Activated CD8-positive, alpha-beta memory T cell treated with anti-CD3 and anti-CD28 coated beads for 24 hours (primary cell): Measurements from ENCODE around the gene DCUN1D5.

ENCODE experiments used
- DNase-seq: peaks from one replicate; pipeline ENCODE4 v3.0.0-alpha.2; 2020

The DCUN1D5 gene

GRCh38 chr11:103091801-103092524 is at the start of gene DCUN1D5:
Gene DCUN1D5, minus strand, starts transcription at chr11:103092160. Its CDS starts 288 bp downstream, at chr11:103091872.
- DNase-seq, result peak; percentile 97

- DNase-seq, result no peak
Measured at GRCh38 chr11:103125462-103125861, 33.5 kb upstream of the DCUN1D5 start.

DNA sequence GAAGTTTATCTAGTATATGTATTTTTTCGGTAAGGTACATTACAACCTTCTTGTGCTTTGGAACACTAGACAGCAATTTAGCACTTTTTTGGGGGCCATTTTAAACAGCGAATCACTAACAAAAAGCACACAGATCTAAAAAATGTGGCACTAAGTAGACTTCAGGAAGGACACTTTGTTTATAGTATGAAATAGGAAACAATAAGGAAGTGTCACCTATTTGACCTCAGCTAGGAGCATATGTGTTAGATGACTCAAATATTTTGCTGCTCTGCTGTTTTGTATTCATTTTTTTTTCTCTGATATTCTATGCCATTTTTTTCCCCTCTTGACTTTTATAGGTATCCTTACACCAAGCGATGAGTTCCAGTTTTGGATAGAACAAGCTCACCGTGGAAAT is 22.9 kb upstream of the DCUN1D5 start:
- no peak for DNase-seq

GRCh38 chr11:103112364-103112763 is 20.4 kb upstream of the DCUN1D5 start:
- DNase-seq, result no peak

- no peak for DNase-seq
Measured at GRCh38 chr11:103111400-103111799, 19.4 kb upstream of the DCUN1D5 start.

GRCh38 chr11:103110391-103110790 is 18.4 kb upstream of the DCUN1D5 start:
- no peak for DNase-seq

GRCh38 chr11:103109818-103110388 is 17.9 kb upstream of the DCUN1D5 start:
- no peak for DNase-seq

GRCh38 chr11:103108933-103109817 is 17.2 kb upstream of the DCUN1D5 start, which contains the start of gene DYNC2H1:
Gene DYNC2H1, plus strand, starts transcription at chr11:103109426. Its CDS starts 149 bp downstream, at chr11:103109575.
- DNase-seq, result peak; percentile 91

DNA sequence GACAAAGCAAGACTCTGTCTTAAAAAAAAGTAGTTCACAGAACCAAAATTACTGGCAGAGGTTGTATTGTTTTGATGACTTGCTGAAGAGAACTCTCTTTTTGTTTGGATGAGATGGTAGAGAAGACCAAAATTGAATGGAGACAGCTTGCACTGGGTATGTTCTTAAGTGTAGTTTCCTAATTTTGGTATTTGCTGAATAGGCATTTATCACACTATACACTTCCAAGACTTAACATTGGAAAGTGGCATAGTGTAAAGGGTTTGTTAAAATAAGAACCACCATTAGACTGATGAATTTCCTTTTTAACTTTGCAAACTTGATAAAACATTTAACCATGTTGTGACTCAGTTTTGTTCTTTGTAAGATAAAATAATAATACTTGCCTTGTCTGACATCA is 5.3 kb upstream of the DCUN1D5 start:
- DNase-seq, result no peak

DNA sequence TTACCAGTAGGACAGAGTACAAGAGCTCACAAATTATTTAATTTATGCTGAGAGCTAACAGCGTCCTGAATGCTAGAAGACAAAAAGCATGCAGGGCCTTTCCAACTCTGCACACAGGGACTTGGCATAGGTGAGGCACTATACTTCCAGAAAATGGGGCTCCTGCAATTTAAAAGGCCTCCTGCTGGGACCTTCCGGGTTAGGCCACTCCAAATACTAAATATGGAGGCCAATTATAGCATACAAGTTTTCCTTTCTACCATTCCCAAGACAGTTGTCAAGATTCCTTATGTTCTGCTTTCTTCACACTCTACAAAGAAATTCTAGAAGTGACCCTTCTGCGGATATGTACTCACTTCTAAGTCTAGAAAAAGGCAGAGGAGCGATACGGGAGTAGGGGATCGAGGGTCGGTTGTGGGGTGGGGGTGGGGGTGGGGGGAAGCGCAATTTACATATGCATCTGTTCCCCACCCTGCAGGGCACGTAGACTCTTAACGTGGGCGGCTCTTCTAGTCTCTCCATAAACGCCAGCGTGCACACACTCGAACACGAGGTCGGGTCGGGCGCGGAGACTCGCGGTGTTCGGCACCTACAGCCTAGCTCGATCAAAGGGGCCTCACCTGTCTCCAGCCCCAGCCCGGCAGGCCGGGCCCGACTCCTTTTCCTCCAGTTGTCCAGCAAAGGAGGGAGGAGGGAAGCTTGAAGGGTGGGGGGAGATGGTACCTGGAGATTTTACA is 728 bp downstream of the DCUN1D5 start:
- DNase-seq, result peak; percentile 80

DNA sequence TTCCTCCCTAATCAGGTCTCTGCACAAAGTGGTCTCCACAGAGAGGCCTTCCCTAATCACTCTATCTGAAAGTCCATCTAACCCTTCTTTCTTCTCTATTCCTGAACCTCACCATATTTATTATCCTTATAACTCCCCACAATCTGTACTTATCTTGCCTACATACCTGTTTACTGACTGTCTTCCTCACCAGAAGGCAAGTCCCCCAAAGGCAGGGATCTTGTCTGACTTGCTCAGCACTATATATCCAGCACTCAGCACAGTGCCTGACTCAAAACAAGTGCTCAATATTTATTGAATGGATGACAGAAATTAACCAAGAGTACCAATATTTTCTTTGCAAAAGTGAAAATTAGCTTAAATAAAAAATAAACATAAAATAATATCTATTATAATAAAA is 5.5 kb downstream of the DCUN1D5 start:
- no peak for DNase-seq

GRCh38 chr11:103085758-103086365 is 6.1 kb downstream of the DCUN1D5 start:
- DNase-seq, result no peak

DNA sequence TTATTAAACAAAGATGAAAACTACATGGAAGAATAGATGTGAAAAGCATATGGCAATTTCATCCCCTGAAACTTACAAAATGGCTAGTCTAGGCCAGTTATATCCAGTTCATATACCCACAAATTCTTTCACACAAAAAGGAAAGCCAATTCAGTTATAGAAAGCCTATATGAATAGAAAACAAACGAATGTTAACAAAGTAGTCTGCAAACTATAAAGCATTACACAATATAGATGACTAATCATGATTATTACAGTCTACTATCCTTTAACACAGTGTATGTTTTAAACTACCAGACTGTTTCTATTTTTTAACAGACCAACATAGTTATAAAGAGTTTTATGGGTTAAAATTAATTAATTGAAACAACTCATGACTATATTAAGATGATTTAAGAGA is 12.1 kb downstream of the DCUN1D5 start:
- DNase-seq, result no peak

DNA sequence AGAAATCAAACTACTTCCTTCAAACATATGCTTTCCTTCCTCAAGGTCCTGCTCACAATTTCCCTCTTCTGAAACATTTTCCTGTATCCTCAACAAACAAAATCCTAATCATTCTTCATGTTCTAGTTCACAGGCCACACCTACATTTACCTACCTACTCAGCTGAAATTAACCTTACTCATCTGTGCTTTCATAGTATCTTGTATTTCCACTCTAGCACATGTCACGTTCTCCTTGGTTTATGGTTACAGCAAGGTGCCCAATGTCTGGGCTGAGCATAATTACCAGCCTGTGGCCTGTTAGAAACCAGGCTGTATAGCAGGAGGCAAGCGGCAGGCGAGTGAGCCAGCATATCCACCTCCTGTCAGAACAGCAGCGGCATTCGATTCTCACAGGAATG is 13.2 kb downstream of the DCUN1D5 start:
- DNase-seq, result no peak

GRCh38 chr11:103077554-103077953 is 14.4 kb downstream of the DCUN1D5 start:
- no peak for DNase-seq

DNA sequence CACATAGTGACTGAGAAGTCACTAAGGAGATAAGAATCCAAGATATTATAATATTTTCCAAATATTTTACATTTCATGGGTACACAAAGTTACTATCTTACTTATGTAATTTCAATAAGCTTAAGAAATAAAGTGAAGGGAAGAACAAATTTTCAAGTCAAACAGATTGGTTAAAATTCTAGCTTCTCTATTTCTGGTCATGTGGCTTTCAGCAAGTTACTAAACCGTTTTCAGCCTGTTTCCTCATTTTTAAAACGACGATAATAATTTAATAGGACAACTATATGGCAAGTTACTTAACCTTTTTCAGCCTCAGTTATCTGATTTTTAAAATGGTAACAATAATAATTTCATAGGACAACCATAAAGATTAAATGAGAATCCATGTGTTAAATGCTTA is 15.6 kb downstream of the DCUN1D5 start:
- DNase-seq, result no peak

DNA sequence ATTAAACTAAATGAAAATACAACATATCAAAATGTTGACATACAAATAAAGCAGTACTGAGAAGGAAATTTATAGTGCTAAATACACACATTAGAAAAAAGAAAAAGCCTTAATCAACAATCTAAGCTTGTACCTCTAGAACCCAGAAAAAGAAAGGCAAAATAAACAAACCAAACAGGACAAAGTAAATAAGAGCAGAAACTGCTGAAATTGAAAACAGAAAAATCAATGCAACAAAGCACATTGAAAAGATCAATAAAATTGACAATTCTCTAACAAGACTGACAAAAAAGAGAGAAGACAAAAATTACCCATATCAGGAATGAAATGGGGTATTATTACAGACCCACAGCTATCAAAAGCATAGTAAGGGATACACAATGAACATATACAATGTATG is 21.0 kb downstream of the DCUN1D5 start:
- no peak for DNase-seq

DNA sequence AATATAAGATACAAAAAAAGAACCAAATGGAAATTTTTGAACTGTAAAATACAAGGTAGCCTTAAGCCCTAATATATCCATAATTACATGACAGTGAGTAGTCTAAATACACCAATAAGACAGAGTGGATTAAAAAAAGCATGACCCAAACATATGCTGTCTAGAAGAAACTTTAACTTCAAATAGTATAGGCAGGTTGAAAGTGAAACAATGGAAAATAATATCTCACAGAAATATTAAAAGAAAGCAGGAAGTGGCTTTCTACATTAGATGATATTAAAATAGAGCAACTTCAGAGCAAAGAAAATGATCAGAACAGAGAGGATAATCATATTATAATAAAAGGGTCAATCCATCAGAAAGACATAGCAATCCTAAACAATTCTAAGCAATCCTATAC is 21.8 kb downstream of the DCUN1D5 start:
- no peak for DNase-seq

DNA sequence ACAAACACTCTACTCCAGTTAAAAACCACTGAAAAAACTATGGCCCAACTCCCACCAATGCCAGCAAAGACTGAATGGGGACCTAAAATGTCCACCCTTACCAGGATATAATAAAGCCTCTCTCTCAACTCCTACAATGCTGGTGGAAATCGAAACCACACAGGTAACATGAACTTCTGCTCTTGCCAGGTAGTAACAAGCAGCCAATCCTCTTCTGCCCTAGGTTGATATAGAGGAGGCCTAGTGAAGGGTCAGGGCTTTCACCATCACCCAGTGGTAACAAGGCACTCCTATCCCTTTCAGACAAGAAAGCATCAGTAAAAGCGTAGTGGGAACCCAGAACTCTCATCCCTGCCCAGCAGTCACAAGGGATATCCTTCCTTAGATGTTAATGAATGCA is 22.6 kb downstream of the DCUN1D5 start:
- DNase-seq, result no peak

- no peak for DNase-seq
Measured at GRCh38 chr11:103067118-103067517, 24.8 kb downstream of the DCUN1D5 start.

- no peak for DNase-seq
Measured at GRCh38 chr11:103061656-103062055, 30.3 kb downstream of the DCUN1D5 start.

GRCh38 chr11:103055221-103055890 is 36.6 kb downstream of the DCUN1D5 start:
- DNase-seq, result no peak
